K562 (cell line): ENCODE data around the gene MCM3.

ENCODE experiments used
- ARID2 ChIP-seq: fragments of 450-650 bp; IDR thresholded peaks from 2 replicates; pipeline ENCODE4 v1.6.1; 2017; ENCODE audit warnings: antibody characterized with exemption, mild to moderate bottlenecking
- CREBBP ChIP-seq: IDR thresholded peaks from one replicate; pipeline ENCODE4 v1.6.1; 2012; ENCODE audit warnings: low read depth, mild to moderate bottlenecking, control low read depth, inconsistent platforms, low read length
- EP300 ChIP-seq: IDR thresholded peaks from 2 replicates; pipeline ENCODE4 v1.6.1; 2012; ENCODE audit warnings: low read length, improper control_type of control experiment
- ILF3 ChIP-seq: fragments of 450-650 bp; IDR thresholded peaks from 2 replicates; pipeline ENCODE4 v1.6.1; 2018; ENCODE audit warnings: antibody characterized with exemption, mild to moderate bottlenecking, moderate library complexity, borderline replicate concordance
- NCOA2 ChIP-seq, 2 experiments: fragments of 450-650 bp; IDR thresholded peaks; 2 replicates each; pipeline ENCODE4 v1.6.1; 2018; ENCODE audit warnings: mild to moderate bottlenecking in 2 of 2, moderate library complexity in 1 of 2; ENCODE audit not compliant: partially characterized antibody in 2 of 2
- ZNF232 ChIP-seq: sonication (generic); formaldehyde crosslinking; IDR thresholded peaks from 2 replicates; pipeline ENCODE4 v1.8.0; 2022; ENCODE audit warnings: mild to moderate bottlenecking, missing genetic modification reagents
- ZNF717 ChIP-seq: fragments of 250-450 bp; sonication (Bioruptor Pico); IDR thresholded peaks from 2 replicates; pipeline ENCODE4 v1.5.0; 2021
- TF ChIP-seq, protein P1 (sequence below): fragments of 450-650 bp; formaldehyde crosslinking; IDR thresholded peaks from 2 replicates; pipeline ENCODE4 v1.4.0; 2022; ENCODE audit warnings: missing genetic modification characterization

DNA sequence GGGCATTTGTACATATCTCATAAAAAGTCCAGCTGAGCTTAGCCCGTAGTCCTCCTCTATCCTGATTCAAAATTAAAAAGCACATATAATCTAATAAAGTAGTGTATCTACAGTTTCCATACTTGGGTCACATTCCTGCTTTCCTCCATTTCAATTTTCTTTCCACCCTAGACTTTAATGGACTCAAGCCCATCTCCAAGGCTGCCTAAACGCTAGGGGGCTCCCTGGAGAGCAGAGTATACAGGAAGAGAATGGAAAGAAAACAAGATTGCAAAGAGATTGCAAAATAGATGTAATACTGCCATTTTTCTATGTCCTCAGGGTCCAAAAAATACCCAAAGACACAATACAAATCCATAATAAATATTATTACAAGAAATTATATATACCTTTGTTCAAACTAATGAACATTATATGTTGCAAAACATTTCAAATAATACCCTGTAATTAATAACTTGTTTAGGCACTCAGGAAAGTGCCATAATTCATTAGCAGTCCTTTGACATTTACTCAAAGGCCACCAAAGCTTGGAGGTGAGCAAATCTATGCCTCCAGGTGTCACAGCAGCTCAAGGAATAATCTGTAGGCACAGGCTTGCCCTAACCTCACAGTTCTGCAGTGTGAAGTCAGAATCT, 2.4 kb upstream of the MCM3 start:
- TF ChIP-seq, protein P1, sequence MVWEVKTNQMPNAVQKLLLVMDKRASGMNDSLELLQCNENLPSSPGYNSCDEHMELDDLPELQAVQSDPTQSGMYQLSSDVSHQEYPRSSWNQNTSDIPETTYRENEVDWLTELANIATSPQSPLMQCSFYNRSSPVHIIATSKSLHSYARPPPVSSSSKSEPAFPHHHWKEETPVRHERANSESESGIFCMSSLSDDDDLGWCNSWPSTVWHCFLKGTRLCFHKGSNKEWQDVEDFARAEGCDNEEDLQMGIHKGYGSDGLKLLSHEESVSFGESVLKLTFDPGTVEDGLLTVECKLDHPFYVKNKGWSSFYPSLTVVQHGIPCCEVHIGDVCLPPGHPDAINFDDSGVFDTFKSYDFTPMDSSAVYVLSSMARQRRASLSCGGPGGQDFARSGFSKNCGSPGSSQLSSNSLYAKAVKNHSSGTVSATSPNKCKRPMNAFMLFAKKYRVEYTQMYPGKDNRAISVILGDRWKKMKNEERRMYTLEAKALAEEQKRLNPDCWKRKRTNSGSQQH (CRISPR knock-in tag) = no peak
- TF ChIP-seq CREBBP (no peak), ZNF232 (no peak), ZNF717 (CRISPR knock-in tag) (no peak), ARID2 (no peak), NCOA2 (IDR thresholded peaks at IDR 0.05; ENCODE audit: partially characterized antibody in 2 of 2) (no peak), EP300 (peak; percentile 57; the same call in 1 of the 2 replicates), ILF3 (no peak)
